ENCODE measurements around the gene OTOS.

GRCh38 chr2:240142256-240142775 lies 1.9 kb upstream of the OTOS start:
- TF ChIP-seq PATZ1 (CRISPR knock-in tag; IDR thresholded peaks at IDR 0.05; ENCODE audit: borderline replicate concordance) (no peak), ZC3H10 (CRISPR knock-in tag; IDR thresholded peaks at IDR 0.05) (no peak), OSR1 (CRISPR knock-in tag; IDR thresholded peaks at IDR 0.05) (no peak), CSRNP3 (CRISPR knock-in tag; IDR thresholded peaks at IDR 0.05) (no peak)

Measured in SK-N-SH treated with all-trans-retinoic acid at 6 μM for 48 hours (cell line).